IMR-90 (cell line): ENCODE data around the gene SLC38A9. TPM values are rescaled to one million over a fixed set of nuclear protein-coding genes. Genes with fewer than 3 reads are reported as not detected.

ENCODE experiments used
- ATAC-seq: fragments of 200-7000 bp; cut with Tn5 transposase; 2 replicates; pipeline ENCODE4 v1.9.1; 2020; ENCODE audit warnings: low read depth, mild to moderate bottlenecking, moderate library complexity
- BruUV-seq: library from RNA; stranded (reverse); fragments of 400-500 nt; replicated peaks from 2 replicates; lab custom pipeline; 2021; lab: Mats Ljungman, UMichigan
- CTCF ChIA-PET: fragments of 300-600 bp; formaldehyde crosslinking; extraction: SDS; loops from one replicate; lab custom pipeline; 2021; ENCODE audit warnings: antibody characterized with exemption; lab: Yijun Ruan, JAX
- POLR2A ChIA-PET: fragments of 300-600 bp; sonication (Branson Sonifier 250); formaldehyde crosslinking; loops from one replicate; lab custom pipeline; 2022; ENCODE audit warnings: antibody characterized with exemption; ENCODE audit not compliant: unreplicated experiment; lab: Charles Lee
- DNase-seq: peaks from one replicate; pipeline ENCODE4 v3.0.0; 2013
- H2AFZ ChIP-seq: replicated peaks from 2 replicates; pipeline ENCODE3; 2013; ENCODE audit warnings: low read length, mild to moderate bottlenecking; ENCODE audit not compliant: poor library complexity
- H2AK5ac ChIP-seq: 2 replicates; pipeline ENCODE4 v1.6.1; 2013; ENCODE audit warnings: low read depth, low read length, inconsistent platforms
- H2AK9ac ChIP-seq: replicated peaks from 2 replicates; pipeline ENCODE3; 2013; ENCODE audit warnings: mild to moderate bottlenecking, low read depth, low read length, moderate library complexity; ENCODE audit not compliant: poor library complexity
- H2BK120ac ChIP-seq: 2 replicates; pipeline ENCODE4 v1.6.1; 2013; ENCODE audit warnings: low read depth, low read length, inconsistent platforms
- H2BK15ac ChIP-seq: 3 replicates; pipeline ENCODE4 v1.6.1; 2013; ENCODE audit warnings: low read depth, low read length, inconsistent platforms
- H2BK20ac ChIP-seq: 2 replicates; pipeline ENCODE4 v1.6.1; 2013; ENCODE audit warnings: low read depth, mild to moderate bottlenecking, inconsistent platforms, low read length, moderate library complexity
- H2BK5ac ChIP-seq: 2 replicates; pipeline ENCODE4 v1.6.1; 2013; ENCODE audit warnings: mild to moderate bottlenecking, low read depth, low read length, inconsistent platforms; ENCODE audit not compliant: poor library complexity, severe bottlenecking
- H3K14ac ChIP-seq: replicated peaks from 2 replicates; pipeline ENCODE4 v1.6.1; 2013; ENCODE audit warnings: low read depth, low read length, inconsistent platforms
- H3K18ac ChIP-seq: 2 replicates; pipeline ENCODE4 v1.6.1; 2013; ENCODE audit warnings: low read depth, low read length, control low read depth
- H3K23ac ChIP-seq: 2 replicates; pipeline ENCODE4 v1.6.1; 2013; ENCODE audit warnings: low read depth, low read length, inconsistent platforms
- H3K27ac ChIP-seq: 2 replicates; pipeline ENCODE4 v1.5.1; 2013; ENCODE audit warnings: mild to moderate bottlenecking, control low read depth, low read length; ENCODE audit not compliant: insufficient read depth
- H3K27me3 ChIP-seq: 2 replicates; pipeline ENCODE4 v1.6.1; 2013; ENCODE audit warnings: low read length; ENCODE audit not compliant: control insufficient read depth, insufficient read depth
- H3K36me3 ChIP-seq: 2 replicates; pipeline ENCODE4 v1.6.1; 2013; ENCODE audit warnings: low read length, mixed read lengths; ENCODE audit not compliant: control insufficient read depth, insufficient read depth
- H3K4ac ChIP-seq: 2 replicates; pipeline ENCODE4 v1.6.1; 2013; ENCODE audit warnings: low read depth, low read length, inconsistent platforms
- H3K4me1 ChIP-seq: 2 replicates; pipeline ENCODE4 v1.6.1; 2013; ENCODE audit warnings: low read length, mixed read lengths; ENCODE audit not compliant: control insufficient read depth, insufficient read depth
- H3K4me2 ChIP-seq: 2 replicates; pipeline ENCODE4 v1.6.1; 2013; ENCODE audit warnings: low read depth, mild to moderate bottlenecking, control low read depth, low read length, moderate library complexity
- H3K4me3 ChIP-seq: 2 replicates; pipeline ENCODE4 v1.5.1; 2013; ENCODE audit warnings: low read depth, mild to moderate bottlenecking, control low read depth, low read length, moderate library complexity; ENCODE audit not compliant: insufficient read depth
- H3K56ac ChIP-seq: 2 replicates; pipeline ENCODE4 v1.6.1; 2013; ENCODE audit warnings: low read length, inconsistent platforms; ENCODE audit not compliant: insufficient read depth; ENCODE audit errors: extremely low read depth
- H3K79me1 ChIP-seq, 2 experiments: 2 replicates each; pipeline ENCODE4 v1.6.1; 2013; ENCODE audit warnings: low read length in 2 of 2, inconsistent platforms in 1 of 2, low read depth in 1 of 2
- H3K9ac ChIP-seq: 2 replicates; pipeline ENCODE4 v1.6.1; 2013; ENCODE audit warnings: low read depth, low read length, control low read depth
- H3K9me1 ChIP-seq: 2 replicates; pipeline ENCODE4 v1.6.1; 2013; ENCODE audit warnings: low read length, inconsistent platforms; ENCODE audit not compliant: insufficient read depth
- H3K9me3 ChIP-seq: 2 replicates; pipeline ENCODE4 v1.6.1; 2013; ENCODE audit warnings: low read length; ENCODE audit not compliant: control insufficient read depth, insufficient read depth
- H4K20me1 ChIP-seq: 2 replicates; pipeline ENCODE4 v1.6.1; 2013; ENCODE audit warnings: low read length, inconsistent platforms; ENCODE audit not compliant: insufficient read depth
- H4K5ac ChIP-seq: 2 replicates; pipeline ENCODE4 v1.6.1; 2013; ENCODE audit warnings: mild to moderate bottlenecking, low read depth, low read length, control low read depth
- H4K8ac ChIP-seq, 2 experiments: 2 replicates each; pipeline ENCODE4 v1.6.1; 2013; ENCODE audit warnings: low read depth in 2 of 2, low read length in 2 of 2, control low read depth in 1 of 2, inconsistent platforms in 1 of 2
- H4K91ac ChIP-seq: 2 replicates; pipeline ENCODE4 v1.6.1; 2013; ENCODE audit warnings: low read depth, low read length, inconsistent platforms; ENCODE audit not compliant: insufficient read depth
- BHLHE40 ChIP-seq: fragments of 150-350 bp; IDR thresholded peaks from 2 replicates; pipeline ENCODE4 v1.6.1; 2016; ENCODE audit warnings: mild to moderate bottlenecking, low read depth, low read length
- CEBPB ChIP-seq: IDR thresholded peaks from 2 replicates; pipeline ENCODE4 v1.6.1; 2012; ENCODE audit warnings: low read depth, low read length, improper control_type of control experiment
- RCOR1 ChIP-seq: IDR thresholded peaks from 2 replicates; pipeline ENCODE4 v1.6.1; 2012; ENCODE audit warnings: mild to moderate bottlenecking, low read length, improper control_type of control experiment; ENCODE audit not compliant: insufficient replicate concordance
- SMC3 ChIP-seq: fragments of 150-350 bp; IDR thresholded peaks from 2 replicates; pipeline ENCODE4 v1.6.1; 2016; ENCODE audit warnings: low read depth, mild to moderate bottlenecking, antibody characterized with exemption, low read length, moderate library complexity
- WGBS, 2 experiments: methylation state at CpG; one replicate each; pipeline versions ENCODE4 v1.1.5 to v1.1.7; 2013; ENCODE audit warnings: missing lambda C conversion rate in 2 of 2; ENCODE audit not compliant: insufficient read length in 1 of 2; ENCODE audit errors: extremely low coverage in 2 of 2; 5-methylcytosine and 5-hydroxymethylcytosine counted together
- dilution Hi-C: fragments of 300-500 bp; cut with HindIII; formaldehyde crosslinking; loops from one replicate; pipeline ENCODE4 v1.14.3; 2018; ENCODE audit warnings: low sequenced_read_pairs; ENCODE audit not compliant: unreplicated experiment
- in situ Hi-C: fragments of 300-500 bp; cut with MboI; formaldehyde crosslinking; loops from 3 replicates; pipeline ENCODE4 v1.14.3; 2019; ENCODE audit warnings: low sequenced_read_pairs, inconsistent platforms, mixed read lengths
- intact Hi-C: fragments of 100-400 bp; cut with micrococcal nuclease; formaldehyde crosslinking; loops from 2 replicates; pipeline ENCODE4 v1.10.0; 2022
- microRNA-seq, 2 experiments: library from miRNA; stranded (forward) in 1 of 2; unstranded in 1 of 2; fragments of 10-50 nt in 1 of 2; fragments of <30 nt in 1 of 2; gene quantifications in 1 of 2; microRNA quantifications in 1 of 2; one replicate each; pipeline versions ENCODE3 to v1.1.0; 2013 to 2020; ENCODE audit not compliant: insufficient read depth in 1 of 2, insufficient read length in 1 of 2, unreplicated experiment in 1 of 2
- polyA plus RNA-seq, 3 experiments: library from polyadenylated mRNA; depleted of rRNA; stranded (reverse); fragments of >200 nt; gene quantifications; 2 replicates each; pipeline ENCODE4 v1.2.3, GENCODE V29; 2012; ENCODE audit warnings: low replicate concordance in 1 of 3
- small RNA-seq, 5 experiments: library from RNA; depleted of rRNA; stranded (forward); fragments of <200 nt; gene quantifications; one replicate each; pipeline ENCODE3, GENCODE V24; 2012
- total RNA-seq: library from RNA; depleted of rRNA; stranded (reverse); fragments of >200 nt; gene quantifications from 2 replicates; pipeline ENCODE4 v1.2.3, GENCODE V29; 2012; rRNA removed

SLC38A9 gene
- total and polyA plus RNA-seq, 2 of the 4 experiments (the other 2 are of a cell fraction), result 10.5 to 24.2 TPM

DNA sequence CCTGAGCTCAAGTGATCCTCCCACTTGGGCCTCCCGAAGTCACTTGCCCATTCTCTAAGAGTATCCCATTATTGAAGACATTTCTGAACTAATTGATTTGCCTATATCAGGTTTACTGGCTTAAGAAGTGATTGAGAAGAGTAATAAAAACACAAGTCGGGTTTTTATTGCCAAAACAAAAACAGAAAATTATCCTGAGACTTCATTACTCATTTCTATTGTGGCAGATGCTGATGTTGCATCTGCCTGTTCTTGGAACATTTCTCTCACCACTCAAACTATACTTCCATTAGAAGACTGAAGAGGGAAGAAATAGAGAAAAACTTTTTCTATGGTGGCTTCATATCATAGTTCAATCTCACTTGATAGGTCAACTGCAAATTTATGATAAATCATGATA, 135.5 kb downstream of the SLC38A9 start:
- H2BK120ac ChIP-seq, result no peak overlapping the region
- WGBS, 2 experiments, result no CpG with 5 or more reads among the region's 2 CpGs

More for the DNA sequence above, 135.5 kb downstream of the SLC38A9 start:
- no peaks in the 10 kb centered on the region; the same call in 1 of the 2 replicates for H3K27me3 ChIP-seq
- no peaks in the 10 kb centered on the region for H3K36me3 ChIP-seq
- CTCF ChIA-PET, result interaction anchor here (1.0 kb wide), 1 partner anchor 32 kb away, joined by 3 read pairs; no protein-coding TSS in a partner anchor
- no peak overlapping the region for H3K23ac ChIP-seq
- no peak overlapping the region; the same call in 1 of the 2 replicates for H3K18ac ChIP-seq
- H3K4me1 ChIP-seq, result peaks cover 6% of the 10 kb centered on the region; the same call in 1 of the 2 replicates
- in situ Hi-C loops, result no loop called here
- H3K56ac ChIP-seq, result no peak overlapping the region
- H3K27ac ChIP-seq, result peak overlapping the region; percentile 90; the same call in 1 of the 2 replicates
- H3K14ac ChIP-seq, result no peak overlapping the region
- H2BK15ac ChIP-seq, result no peak overlapping the region
- H3K9ac ChIP-seq, result no peak overlapping the region; the same call in 1 of the 2 replicates
- H3K9me1 ChIP-seq, result no peaks in the 10 kb centered on the region
- no peaks in the 10 kb centered on the region for H3K79me1 ChIP-seq
- no peaks in the 10 kb centered on the region for H3K9me3 ChIP-seq
- H4K8ac ChIP-seq, result no peak overlapping the region
- POLR2A ChIA-PET, result interaction anchor here (0.6 kb wide), 1 partner anchor 72 kb away, joined by 6 read pairs; no protein-coding TSS in a partner anchor
- ATAC-seq (no peak), DNase-seq (no peak)
- peak overlapping the region; percentile 76; the same call in 1 of the 2 replicates for H4K5ac ChIP-seq
- H2BK5ac ChIP-seq, result no peak overlapping the region
- H3K4me3 ChIP-seq, result no peak overlapping the region
- TF ChIP-seq RCOR1 (no peak), SMC3 (no peak), BHLHE40 (no peak), CEBPB (no peak)
- no peak overlapping the region for H3K4ac ChIP-seq
- BruUV-seq, result no TSS peak
- H4K20me1 ChIP-seq, result no peaks in the 10 kb centered on the region
- H3K4me2 ChIP-seq, result peak overlapping the region; percentile 49; the same call in 1 of the 2 replicates
- no peak overlapping the region for H2AFZ ChIP-seq
- dilution Hi-C loops, result no loop called here
- intact Hi-C loops, result no loop called here
- H2BK20ac ChIP-seq, result no peak overlapping the region
- H2AK5ac ChIP-seq, result no peak overlapping the region
- H2AK9ac ChIP-seq, result no peak overlapping the region
- no peak overlapping the region for H4K91ac ChIP-seq

Small RNA genes within 50 kb of the gene (microRNA-seq; reads per million reads assigned to microRNA genes)
- not detected for gene AC016632.1 (ENCODE audit: insufficient read depth, insufficient read length)

Small RNA genes within 50 kb of the gene (small RNA-seq; reads per million reads assigned to genes)
- 0 reads per million in 5 experiments for gene AC016632.1

Other genes with a start within 250 kb of the SLC38A9 start
- gene PLPP1, start 177.4 kb downstream of the SLC38A9 start, total RNA-seq, result 21.3 and 24.7 TPM in 2 replicates
- gene PLPP1, start 177.4 kb downstream of the SLC38A9 start, polyA plus RNA-seq (2012; rRNA removed), result 19.2 and 20.4 TPM in 2 replicates
- not detected in 2 replicates for gene DDX4, start 25.7 kb upstream of the SLC38A9 start, total RNA-seq
- not detected in 2 replicates for gene DDX4, start 25.7 kb upstream of the SLC38A9 start, polyA plus RNA-seq (2012; rRNA removed)
- 0.56 and 0.90 TPM in 2 replicates for gene IL31RA, start 139.0 kb upstream of the SLC38A9 start, total RNA-seq
- gene IL31RA, start 139.0 kb upstream of the SLC38A9 start, polyA plus RNA-seq (2012; rRNA removed), result 0.34 and 0.39 TPM in 2 replicates